OCI-LY7 (cell line): ENCODE results near the gene MALRD1.

ENCODE experiments used
- EZH2phosphoT487 ChIP-seq: fragments of 200-600 bp; sonication (generic); IDR thresholded peaks from 2 replicates; pipeline ENCODE4 v1.6.1; 2018; ENCODE audit warnings: low read depth, borderline replicate concordance, mild to moderate bottlenecking, mixed run types, antibody characterized with exemption, low read length, moderate library complexity, mixed read lengths
- TF ChIP-seq, protein P1 (sequence below): fragments of 200-600 bp; sonication (generic); conservative IDR thresholded peaks from 2 replicates; pipeline ENCODE4 v1.5.1; 2014; ENCODE audit warnings: mild to moderate bottlenecking, antibody characterized with exemption, low read length, moderate library complexity, mixed read lengths

DNA sequence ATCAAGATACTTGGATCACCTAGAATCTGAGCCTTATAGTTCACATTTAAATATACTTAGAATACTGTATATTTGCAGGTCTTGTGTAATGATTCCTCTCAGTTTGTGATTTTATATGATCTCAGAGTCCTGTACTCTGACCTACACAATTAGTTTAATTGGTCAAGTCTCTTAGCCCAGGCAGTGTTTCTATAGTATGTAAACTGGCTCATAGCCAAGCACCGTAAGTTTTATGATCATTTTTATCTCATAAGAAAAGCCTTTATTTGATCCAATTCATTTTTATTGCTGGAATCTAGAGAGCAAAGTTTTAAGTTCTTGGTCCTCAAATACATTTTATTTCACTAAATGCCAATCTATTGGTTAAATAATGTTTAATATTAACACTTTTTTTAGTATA, 242.2 kb downstream of the MALRD1 start:
- TF ChIP-seq, protein P1, sequence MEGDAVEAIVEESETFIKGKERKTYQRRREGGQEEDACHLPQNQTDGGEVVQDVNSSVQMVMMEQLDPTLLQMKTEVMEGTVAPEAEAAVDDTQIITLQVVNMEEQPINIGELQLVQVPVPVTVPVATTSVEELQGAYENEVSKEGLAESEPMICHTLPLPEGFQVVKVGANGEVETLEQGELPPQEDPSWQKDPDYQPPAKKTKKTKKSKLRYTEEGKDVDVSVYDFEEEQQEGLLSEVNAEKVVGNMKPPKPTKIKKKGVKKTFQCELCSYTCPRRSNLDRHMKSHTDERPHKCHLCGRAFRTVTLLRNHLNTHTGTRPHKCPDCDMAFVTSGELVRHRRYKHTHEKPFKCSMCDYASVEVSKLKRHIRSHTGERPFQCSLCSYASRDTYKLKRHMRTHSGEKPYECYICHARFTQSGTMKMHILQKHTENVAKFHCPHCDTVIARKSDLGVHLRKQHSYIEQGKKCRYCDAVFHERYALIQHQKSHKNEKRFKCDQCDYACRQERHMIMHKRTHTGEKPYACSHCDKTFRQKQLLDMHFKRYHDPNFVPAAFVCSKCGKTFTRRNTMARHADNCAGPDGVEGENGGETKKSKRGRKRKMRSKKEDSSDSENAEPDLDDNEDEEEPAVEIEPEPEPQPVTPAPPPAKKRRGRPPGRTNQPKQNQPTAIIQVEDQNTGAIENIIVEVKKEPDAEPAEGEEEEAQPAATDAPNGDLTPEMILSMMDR = no peak
- TF ChIP-seq EZH2phosphoT487 = no peak
